Activated T-cell treated with anti-CD3 and anti-CD28 coated beads for 1 hour (primary cell): ENCODE data around the gene PRSS2.

Experiments
- DNase-seq: peaks from one replicate; pipeline ENCODE4 v3.0.0-alpha.2; 2020; ENCODE audit warnings: low read depth

The PRSS2 gene

DNA sequence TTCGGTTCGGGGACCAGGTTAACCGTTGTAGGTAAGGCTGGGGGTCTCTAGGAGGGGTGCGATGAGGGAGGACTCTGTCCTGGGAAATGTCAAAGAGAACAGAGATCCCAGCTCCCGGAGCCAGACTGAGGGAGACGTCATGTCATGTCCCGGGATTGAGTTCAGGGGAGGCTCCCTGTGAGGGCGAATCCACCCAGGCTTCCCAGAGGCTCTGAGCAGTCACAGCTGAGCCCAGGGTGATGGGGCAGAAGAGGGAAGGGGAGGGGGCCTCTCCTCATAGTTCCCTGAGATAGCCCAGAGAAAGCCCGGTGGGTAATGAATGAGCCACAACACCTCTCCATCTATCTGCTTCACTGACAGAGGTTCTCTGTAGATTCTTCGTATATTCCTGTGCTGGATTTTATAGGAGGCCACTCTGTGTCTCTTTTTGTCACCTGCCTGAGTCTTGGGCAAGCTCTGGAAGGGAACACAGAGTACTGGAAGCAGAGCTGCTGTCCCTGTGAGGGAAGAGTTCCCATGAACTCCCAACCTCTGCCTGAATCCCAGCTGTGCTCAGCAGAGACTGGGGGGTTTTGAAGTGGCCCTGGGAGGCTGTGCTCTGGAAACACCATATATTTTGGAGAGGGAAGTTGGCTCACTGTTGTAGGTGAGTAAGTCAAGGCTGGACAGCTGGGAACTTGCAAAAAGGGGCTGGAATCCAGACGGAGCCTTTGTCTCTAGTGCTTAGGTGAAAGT lies 16.4 kb downstream of the PRSS2 start:
- no peak for DNase-seq

DNA sequence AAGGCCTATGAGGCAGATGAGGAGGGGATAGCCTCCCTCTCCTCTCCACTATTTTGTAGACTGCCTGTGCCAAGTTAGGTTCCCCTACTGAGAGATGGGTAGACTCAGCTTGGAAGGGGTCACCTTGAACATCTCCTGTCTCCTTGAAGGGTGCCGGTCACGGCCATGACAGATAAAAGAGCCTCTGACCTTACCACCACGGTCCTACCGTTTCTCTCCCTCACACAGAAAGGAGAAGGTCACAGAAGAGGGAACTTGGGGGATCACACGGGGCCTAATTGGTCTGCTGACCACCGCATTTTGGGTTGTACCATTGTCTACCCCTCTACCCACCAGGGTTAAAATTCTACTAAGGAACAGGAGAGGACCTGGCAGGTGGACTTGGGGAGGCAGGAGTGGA lies 17.0 kb downstream of the PRSS2 start:
- DNase-seq: no peak

DNA sequence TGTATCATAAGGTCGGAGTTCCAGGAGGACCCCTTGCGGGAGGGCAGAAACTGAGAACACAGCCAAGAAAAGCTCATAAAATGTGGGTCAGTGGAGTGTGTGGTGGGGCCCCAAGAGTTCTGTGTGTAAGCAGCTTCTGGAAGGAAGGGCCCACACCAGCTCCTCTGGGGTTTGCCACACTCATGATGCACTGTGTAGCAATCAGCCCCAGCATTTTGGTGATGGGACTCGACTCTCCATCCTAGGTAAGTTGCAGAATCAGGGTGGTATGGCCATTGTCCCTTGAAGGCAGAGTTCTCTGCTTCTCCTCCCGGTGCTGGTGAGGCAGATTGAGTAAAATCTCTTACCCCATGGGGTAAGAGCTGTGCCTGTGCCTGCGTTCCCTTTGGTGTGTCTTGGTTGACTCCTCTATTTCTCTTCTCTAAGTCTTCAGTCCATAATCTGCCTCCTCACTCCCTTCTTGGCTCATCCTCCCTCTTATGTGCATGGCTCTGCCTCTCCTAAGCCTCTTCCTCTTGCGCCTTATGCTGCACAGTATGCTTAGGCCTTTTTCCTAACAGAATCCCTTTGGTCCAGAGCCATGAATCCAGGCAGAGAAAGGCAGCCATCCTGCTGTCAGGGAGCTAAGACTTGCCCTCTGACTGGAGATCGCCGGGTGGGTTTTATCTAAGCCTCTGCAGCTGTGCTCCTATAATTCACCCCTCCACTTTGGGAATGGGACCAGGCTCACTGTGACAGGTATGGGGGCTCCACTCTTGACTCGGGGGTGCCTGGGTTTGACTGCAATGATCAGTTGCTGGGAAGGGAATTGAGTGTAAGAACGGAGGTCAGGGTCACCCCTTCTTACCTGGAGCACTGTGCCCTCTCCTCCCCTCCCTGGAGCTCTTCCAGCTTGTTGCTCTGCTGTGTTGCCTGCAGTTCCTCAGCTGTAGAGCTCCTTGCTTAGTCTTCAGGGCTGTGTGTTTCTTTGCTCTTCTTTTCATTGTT lies 17.8 kb downstream of the PRSS2 start:
- DNase-seq: no peak

DNA sequence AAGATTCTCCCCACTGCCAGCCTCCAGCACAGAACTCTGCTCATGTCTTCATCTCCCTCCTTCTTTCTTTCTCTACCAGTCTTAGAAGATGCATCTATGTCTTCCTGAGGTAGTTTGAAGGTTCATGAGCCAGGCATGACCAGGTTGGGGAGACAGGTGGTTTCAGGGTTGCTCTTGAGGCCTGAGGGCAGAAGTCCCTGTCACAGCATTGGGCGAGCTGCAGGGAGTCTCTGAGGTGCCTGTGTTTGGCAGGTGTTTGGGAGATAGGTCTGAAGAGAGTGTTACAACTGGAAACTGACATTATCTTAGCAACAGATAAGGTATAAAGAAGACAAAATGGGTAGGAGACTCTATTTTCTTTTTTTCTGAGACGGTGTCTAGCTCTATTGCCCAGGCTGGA lies 18.7 kb downstream of the PRSS2 start:
- no peak for DNase-seq

DNA sequence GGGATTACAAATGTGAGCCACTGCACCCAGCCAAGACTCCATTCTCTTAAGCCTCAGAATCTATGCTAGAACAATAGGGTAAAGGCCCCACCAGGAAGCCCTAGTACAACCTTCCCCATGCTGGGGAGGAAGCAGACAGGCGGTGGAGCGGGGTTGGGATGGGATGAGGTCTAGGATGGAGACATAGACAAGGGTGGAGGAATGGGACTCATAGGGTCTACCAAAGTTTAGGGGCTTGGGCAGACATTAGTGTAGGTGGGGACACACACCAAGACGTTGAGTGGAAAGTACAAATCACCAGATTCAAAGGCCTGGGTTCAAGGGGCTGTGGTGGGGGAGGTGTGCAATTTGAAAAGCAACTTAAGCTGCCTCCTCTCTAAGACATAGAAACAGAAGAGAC lies 19.3 kb downstream of the PRSS2 start:
- DNase-seq: no peak

DNA sequence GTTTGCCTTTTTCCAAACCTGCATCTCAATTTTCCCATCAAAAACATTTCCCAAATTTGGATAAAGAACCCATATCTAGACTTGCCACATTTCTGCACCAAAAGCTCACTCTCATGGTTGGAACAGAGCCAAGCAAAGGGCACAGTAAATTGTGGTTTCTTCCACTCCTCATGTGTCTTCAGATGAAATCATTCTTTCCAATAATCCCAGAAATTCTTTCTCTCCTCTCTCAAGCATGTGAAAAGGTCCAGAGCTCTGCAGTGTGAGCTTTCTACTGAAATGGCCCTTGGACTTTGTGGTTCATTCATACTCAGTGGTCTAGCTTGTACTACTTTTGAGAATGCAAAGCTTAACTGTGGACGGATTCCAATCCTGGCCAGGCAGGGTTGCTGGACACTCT lies 19.8 kb downstream of the PRSS2 start:
- DNase-seq: no peak

DNA sequence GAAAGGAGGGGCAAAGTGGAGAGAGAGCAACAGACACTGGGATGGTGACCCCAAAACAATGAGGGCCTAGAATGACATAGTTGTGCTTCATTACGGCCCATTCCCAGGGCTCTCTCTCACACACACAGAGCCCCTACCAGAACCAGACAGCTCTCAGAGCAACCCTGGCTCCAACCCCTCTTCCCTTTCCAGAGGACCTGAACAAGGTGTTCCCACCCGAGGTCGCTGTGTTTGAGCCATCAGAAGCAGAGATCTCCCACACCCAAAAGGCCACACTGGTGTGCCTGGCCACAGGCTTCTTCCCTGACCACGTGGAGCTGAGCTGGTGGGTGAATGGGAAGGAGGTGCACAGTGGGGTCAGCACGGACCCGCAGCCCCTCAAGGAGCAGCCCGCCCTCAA lies 20.7 kb downstream of the PRSS2 start:
- no peak for DNase-seq

DNA sequence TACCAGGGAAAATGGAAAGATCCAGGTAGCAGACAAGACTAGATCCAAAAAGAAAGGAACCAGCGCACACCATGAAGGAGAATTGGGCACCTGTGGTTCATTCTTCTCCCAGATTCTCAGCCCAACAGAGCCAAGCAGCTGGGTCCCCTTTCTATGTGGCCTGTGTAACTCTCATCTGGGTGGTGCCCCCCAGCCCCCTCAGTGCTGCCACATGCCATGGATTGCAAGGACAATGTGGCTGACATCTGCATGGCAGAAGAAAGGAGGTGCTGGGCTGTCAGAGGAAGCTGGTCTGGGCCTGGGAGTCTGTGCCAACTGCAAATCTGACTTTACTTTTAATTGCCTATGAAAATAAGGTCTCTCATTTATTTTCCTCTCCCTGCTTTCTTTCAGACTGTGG lies 21.4 kb downstream of the PRSS2 start:
- DNase-seq: no peak

DNA sequence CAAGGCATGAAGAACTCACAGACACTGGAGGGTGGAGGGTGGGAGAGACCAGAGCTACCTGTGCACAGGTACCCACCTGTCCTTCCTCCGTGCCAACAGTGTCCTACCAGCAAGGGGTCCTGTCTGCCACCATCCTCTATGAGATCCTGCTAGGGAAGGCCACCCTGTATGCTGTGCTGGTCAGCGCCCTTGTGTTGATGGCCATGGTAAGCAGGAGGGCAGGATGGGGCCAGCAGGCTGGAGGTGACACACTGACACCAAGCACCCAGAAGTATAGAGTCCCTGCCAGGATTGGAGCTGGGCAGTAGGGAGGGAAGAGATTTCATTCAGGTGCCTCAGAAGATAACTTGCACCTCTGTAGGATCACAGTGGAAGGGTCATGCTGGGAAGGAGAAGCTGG lies 21.8 kb downstream of the PRSS2 start:
- DNase-seq: no peak

DNA sequence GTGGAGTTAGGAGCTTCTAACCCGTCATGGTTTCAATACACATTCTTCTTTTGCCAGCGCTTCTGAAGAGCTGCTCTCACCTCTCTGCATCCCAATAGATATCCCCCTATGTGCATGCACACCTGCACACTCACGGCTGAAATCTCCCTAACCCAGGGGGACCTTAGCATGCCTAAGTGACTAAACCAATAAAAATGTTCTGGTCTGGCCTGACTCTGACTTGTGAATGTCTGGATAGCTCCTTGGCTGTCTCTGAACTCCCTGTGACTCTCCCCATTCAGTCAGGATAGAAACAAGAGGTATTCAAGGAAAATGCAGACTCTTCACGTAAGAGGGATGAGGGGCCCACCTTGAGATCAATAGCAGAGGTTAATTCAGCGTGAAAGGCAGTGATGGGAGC lies 22.4 kb downstream of the PRSS2 start:
- no peak for DNase-seq

DNA sequence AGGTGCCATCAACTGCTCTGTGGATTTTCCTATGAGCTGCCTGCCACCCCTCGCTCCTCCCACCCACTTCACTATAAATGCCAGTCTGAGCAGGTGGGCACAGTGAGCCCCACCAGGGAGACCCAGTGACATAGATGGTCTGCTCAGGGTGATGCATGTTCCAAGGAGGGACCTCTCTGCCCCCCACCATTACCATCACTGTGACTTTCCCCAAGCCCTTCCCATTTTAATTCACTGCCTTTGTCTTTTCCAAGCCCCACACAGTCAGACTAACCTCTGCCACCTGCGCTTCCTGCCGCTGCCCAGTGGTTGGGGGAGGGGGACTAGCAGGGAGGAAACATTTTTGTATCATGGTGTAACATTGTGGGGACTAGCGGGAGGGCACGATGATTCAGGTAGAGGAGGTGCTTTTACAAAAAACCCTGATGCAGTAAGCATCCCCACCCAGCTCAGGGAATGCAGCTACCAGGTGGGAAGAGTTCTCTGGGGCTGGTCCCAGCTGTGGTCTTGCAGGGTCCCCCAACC lies 24.6 kb downstream of the PRSS2 start:
- peak; percentile 58 for DNase-seq

DNA sequence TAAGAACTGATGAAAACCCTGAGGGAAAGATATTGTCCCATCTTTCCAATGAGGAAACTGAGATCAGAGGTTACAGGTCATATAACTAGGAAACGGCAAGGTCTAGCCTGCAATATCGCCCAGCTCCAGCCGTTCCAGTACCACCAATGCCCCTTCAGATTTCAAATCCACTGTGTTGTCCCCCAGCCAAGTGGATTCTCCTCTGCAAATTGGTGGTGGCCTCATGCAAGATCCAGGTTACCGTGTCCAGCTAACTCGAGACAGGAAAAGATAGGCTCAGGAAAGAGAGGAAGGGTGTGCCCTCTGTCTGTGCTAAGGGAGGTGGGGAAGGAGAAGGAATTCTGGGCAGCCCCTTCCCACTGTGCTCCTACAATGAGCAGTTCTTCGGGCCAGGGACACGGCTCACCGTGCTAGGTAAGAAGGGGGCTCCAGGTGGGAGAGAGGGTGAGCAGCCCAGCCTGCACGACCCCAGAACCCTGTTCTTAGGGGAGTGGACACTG lies 25.3 kb downstream of the PRSS2 start:
- DNase-seq: no peak

DNA sequence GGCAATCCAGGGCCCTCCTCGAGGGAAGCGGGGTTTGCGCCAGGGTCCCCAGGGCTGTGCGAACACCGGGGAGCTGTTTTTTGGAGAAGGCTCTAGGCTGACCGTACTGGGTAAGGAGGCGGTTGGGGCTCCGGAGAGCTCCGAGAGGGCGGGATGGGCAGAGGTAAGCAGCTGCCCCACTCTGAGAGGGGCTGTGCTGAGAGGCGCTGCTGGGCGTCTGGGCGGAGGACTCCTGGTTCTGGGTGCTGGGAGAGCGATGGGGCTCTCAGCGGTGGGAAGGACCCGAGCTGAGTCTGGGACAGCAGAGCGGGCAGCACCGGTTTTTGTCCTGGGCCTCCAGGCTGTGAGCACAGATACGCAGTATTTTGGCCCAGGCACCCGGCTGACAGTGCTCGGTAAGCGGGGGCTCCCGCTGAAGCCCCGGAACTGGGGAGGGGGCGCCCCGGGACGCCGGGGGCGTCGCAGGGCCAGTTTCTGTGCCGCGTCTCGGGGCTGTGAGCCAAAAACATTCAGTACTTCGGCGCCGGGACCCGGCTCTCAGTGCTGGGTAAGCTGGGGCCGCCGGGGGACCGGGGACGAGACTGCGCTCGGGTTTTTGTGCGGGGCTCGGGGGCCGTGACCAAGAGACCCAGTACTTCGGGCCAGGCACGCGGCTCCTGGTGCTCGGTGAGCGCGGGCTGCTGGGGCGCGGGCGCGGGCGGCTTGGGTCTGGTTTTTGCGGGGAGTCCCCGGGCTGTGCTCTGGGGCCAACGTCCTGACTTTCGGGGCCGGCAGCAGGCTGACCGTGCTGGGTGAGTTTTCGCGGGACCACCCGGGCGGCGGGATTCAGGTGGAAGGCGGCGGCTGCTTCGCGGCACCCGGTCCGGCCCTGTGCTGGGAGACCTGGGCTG lies 26.0 kb downstream of the PRSS2 start:
- no peak for DNase-seq

DNA sequence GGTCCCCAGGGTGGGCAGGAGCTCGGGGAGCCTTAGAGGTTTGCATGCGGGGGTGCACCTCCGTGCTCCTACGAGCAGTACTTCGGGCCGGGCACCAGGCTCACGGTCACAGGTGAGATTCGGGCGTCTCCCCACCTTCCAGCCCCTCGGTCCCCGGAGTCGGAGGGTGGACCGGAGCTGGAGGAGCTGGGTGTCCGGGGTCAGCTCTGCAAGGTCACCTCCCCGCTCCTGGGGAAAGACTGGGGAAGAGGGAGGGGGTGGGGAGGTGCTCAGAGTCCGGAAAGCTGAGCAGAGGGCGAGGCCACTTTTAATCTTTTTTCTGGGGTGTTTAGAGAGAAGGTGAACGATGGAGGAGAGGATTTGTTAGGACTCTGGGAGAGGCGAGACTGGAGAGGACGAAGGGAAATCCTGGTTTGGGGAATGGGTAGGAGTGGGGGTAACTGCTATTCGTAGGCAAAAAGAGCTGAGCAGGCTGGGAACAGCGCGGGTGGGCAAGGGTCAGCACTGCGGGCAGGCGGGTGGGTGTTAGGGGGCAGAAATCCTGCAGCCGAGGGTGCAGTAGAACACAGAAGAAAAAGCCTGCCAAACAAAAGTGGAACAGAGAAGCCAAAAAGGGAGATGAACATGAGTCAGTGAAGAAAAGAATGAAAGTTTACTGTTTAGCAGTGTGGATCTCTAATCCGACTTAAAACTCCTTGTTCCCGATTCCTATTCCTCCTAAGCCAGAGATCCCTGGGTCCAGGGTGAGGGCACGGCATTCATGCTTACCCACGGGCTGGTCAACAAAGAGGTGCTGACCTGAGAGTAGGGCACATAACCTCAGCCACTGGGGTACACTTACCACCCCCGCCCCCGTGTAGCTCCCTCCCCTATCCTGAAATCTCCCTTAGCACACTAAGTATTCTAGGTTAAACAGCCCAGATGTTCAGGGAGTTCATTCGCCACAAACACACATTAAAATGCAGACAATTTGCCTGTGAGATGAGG lies 26.9 kb downstream of the PRSS2 start:
- DNase-seq: no peak

DNA sequence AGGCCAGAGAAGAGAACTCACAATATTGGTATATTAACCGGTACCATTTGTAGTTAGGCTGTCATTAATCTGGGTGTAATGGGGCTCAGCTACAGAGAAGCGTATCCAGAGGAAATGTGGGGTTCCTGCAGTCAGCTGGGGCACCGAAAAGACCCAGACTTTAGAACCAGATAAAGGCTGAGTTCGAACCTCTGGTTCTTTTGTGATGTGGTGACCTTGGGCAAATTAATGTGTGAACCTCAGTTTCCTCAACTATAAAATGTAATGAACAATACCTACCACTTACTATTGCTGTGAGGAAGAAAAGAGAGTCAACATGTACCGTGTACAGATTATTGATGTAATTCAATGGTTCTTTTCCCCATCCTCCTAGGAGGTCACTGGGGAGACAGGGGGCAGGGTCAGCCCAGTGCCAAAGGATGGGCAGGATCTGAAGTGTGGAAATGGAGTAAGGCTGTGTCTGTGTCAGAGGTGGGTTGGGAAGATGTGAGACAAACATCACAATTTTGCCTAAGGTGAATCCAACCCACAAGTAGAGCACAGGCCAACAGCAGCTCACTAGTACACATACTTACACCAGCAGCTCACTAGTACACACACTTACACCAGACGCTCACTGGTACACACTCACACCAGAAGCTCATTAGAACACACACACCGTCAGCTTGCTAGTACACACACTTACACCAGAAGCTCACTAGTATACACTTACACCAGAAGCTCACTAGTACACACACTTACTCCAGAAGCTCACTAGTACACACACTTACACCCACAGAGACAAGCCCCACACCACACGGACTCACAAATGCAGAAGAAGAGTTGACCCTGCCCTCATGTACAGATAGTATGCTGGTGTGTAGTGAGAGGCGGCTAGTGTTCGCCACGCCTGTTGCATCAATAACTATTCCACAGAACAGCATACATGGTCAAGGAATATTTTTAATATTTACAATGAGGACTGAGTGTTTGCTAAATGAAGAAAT lies 28.0 kb downstream of the PRSS2 start:
- no peak for DNase-seq

DNA sequence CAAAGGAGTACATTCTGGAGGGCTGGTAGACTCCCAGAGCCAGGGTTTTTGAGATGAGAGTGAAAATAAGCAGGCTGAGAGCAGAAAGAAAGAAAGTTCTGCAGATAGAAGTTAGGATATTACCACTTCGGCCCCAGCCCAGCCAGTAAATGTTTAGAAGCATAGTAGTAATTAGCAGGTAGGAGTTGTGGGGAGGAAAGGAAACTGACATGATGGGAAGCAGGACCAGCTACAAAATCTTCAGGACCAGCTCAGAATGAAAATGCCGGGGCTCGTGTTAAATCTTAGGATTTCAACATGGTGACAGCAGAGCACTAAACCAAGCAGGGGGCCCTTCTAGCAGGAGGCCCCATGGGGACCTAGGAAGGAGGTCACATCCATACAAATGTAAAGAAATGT lies 28.7 kb downstream of the PRSS2 start:
- DNase-seq: no peak

DNA sequence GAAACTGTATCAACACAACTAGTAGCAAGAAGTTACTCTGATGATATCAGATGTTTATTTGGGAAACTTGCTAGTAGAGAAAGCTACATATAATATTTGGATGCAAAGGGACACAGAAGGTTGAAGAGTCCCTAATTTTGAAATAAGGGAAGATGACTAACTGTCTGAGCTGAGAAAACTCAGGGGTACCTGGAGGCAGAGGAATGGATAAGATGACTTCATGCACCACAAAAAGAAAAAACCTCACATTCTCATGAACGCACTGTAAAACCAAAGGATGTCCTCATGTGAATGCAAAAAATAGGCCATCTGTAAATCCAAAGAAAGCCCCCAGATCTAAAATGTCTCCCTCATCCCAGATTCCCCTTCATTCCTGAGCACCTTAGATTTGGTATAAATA lies 29.3 kb downstream of the PRSS2 start:
- no peak for DNase-seq

DNA sequence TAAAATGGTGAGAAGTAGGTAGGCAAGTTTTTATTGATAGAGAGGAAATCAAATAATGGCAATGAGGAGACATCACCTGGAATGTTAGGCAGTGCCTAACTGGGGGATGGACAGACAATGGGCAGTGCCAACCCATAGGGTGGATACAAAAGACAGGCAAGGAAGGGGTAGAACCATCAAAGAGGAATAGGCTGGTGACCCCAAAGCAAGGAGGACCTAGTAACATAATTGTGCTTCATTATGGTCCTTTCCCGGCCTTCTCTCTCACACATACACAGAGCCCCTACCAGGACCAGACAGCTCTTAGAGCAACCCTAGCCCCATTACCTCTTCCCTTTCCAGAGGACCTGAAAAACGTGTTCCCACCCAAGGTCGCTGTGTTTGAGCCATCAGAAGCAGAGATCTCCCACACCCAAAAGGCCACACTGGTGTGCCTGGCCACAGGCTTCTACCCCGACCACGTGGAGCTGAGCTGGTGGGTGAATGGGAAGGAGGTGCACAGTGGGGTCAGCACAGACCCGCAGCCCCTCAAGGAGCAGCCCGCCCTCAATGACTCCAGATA lies 30.0 kb downstream of the PRSS2 start:
- DNase-seq: no peak
